Measurements from ENCODE around the gene CYB5A. TPM values are rescaled to one million over a fixed set of nuclear protein-coding genes. Genes with fewer than 3 reads are reported as not detected.
"Not testable (repeated sequence)": the region's sequence is repeated elsewhere in the genome, so short reads cannot be mapped to it uniquely, and the experiment has no call there.

CYB5A gene, protein sequence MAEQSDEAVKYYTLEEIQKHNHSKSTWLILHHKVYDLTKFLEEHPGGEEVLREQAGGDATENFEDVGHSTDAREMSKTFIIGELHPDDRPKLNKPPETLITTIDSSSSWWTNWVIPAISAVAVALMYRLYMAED
- total RNA-seq (2014; rRNA removed; shearing (Covaris generic)): not detected in 2 replicates

DNA sequence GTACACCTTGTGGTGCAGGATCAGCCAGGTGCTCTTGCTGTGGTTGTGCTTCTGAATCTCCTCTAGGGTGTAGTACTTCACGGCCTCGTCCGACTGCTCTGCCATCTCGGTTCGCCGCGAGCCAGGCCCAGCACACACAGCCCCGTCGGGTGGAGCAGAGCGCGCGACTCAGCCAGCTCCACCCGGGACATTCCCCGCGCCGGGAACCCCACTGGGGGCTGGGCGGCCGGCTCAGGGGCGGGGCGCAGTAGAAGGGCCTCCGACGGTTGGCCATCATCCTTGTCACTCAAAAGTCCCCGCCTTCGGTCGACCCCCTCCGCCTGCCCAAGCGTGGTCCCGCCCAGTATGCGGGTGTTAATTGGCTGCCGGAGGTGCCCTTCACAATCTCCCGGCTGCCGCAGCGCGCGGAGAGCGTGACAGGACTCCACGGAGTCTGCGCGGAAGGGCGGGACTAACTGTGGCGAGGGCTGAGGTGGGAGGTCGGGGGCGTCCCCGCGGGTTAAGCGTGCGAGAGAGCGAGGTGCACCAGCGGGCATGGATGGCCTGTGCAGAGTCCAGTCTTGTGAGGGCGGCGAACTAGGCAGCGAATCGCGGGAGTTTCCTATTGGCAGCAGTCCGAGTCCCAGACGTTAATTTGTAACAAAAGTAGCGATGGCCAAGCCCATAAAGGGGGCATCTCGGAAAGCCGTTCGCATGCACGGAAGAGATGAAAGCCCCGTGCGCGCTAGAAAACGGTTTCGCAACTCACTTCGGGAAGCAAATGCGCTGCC is at the start of gene CYB5A:
TSS of gene CYB5A (minus strand) at position 193 of the 770 bp plus-strand sequence. CDS start at position 105, 88 bp downstream.
- in situ Hi-C loops (cut with HindIII; ENCODE audit: low sequenced_read_pairs): no loop called here
- peak; percentile 98 for DNase-seq (ENCODE audit: low spot score)

DNA sequence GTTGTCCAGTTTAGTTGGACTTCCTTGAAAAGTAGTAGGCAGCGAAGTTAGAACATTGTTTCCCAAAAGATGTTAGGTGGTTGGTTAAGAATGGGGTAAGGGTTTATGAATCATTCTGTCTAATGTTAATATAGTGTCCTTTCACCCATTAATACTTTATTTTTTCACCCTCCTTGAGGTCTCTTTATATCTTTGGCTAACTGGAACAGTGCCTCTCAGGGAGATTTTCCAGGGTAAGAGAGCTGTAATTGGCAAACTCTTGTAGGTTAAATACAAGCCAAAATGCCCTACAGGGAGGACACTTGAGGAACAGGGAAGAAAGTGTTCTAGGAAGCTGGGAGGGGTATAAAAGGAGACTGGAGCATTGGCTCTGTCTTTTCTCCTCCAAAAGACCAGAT is 46.1 kb upstream of the CYB5A start:
- in situ Hi-C loops (cut with HindIII; ENCODE audit: low sequenced_read_pairs): no loop called here
- DNase-seq (ENCODE audit: low spot score): no peak

DNA sequence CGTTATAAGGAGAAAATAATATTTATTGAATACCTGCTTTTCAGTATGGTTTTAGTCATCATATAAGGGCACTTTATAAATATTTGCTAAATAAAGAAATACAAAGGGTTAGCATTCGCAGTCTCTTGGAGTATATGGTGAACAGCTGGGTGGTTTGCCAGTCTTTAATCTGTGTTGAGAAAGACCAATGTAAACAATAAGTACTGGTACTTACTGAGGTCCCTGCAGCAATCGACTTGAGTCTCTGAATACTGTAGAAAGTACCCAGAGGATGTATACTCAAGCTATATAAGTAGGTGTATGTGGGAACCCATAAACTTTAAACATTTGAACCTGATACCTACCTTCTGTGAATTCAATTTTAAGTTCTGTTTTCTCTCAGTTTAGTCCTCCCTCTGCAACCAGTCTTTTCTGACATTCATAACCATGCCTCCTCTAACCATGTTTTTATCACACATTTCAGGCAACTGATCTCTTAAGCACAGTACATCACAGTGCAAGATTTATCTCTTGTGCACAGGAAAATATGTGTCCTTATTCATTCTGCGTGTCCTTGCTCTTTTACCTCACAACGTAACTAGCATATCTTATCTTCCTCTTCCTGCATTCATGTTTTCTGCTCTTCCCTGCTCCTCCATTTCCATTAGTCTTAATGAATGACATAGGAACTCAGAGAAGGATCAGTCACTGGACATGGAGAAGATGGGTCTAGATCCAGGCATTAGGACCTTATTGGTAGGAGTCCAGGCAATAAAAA is 45.6 kb upstream of the CYB5A start:
- in situ Hi-C loops (cut with HindIII; ENCODE audit: low sequenced_read_pairs): no loop called here
- DNase-seq (ENCODE audit: low spot score): no peak

GRCh38 chr18:74336656-74337055 is 44.9 kb upstream of the CYB5A start:
- DNase-seq (ENCODE audit: low spot score): no peak
- in situ Hi-C loops (cut with HindIII; ENCODE audit: low sequenced_read_pairs): no loop called here

DNA sequence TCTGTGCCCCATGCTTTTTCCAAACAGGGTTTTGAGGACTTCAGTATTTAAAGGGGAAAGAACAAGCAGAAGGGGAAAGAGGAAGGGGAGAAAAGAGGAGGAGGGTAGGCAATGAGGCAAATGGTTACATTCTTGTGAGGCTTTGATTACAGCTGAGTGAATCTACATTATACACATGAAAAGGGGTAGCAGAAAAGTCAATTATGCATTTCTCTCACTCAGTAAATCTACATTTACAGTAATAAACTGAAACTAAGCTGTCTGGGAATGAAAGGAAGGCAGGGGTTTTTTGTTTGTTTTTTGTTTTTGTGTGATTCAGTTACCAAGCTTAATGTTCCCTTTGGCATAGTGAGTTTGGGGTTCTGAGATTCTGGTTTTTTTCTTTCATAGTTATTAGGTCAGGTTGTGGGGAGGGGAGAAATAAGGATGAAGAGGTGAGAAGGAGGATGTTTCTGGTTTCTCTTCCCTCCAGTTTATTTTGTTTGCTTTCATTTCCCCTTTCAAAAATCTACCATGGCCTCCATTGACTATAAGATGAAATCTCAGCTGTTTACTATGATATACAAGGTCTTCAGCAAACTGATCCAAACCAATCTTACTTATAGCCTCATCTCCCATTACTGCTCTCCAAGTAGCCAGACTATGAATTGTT is 42.6 kb upstream of the CYB5A start:
- in situ Hi-C loops (cut with HindIII; ENCODE audit: low sequenced_read_pairs): no loop called here

DNA sequence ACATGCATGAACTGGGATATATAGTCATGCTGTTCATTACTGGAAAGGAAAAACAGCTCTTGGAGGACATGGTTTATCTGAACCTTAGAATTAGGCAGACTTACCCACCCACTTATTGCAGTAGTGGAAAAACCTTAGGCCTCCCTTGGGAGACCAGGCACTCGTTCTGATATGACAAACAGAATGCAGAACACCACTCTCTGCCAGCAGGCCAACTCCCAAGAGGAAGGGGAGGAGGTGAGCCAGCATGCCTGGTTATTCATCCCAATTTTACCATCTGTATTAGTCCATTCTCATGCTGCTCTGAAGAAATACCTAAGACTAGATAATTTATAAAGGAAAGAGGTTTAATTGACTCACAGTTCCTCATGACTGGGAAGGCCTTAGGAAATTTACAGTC is 41.3 kb upstream of the CYB5A start:
- DNase-seq (ENCODE audit: low spot score): no peak
- in situ Hi-C loops (cut with HindIII; ENCODE audit: low sequenced_read_pairs): no loop called here

More for the DNA sequence above, 42.6 kb upstream of the CYB5A start:
- no peak for DNase-seq (ENCODE audit: low spot score)

GRCh38 chr18:74331404-74331803 is 39.6 kb upstream of the CYB5A start:
- in situ Hi-C loops (cut with HindIII; ENCODE audit: low sequenced_read_pairs): no loop called here
- peak; percentile 71 for DNase-seq (ENCODE audit: low spot score)

GRCh38 chr18:74329688-74330205 is 38.0 kb upstream of the CYB5A start:
- in situ Hi-C loops (cut with HindIII; ENCODE audit: low sequenced_read_pairs): no loop called here
- DNase-seq (ENCODE audit: low spot score): no peak

DNA sequence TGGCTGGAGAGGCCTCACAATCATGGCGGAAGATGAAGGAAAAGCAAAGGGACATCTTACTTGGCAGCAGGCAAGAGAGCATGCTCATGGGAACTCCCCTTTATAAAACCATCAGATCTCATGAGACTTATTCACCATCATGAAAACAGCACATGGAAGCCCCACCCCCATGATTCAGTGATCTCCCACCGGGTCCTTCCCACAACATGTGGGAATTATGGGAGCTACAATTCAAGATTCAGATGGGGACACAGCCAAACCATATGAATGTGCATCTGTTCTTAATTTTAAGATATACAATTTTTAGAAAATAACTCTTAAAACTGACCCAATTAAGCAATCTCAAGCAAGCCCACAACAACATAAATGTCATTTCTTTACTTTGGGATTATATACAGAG is 36.4 kb upstream of the CYB5A start:
- in situ Hi-C loops (cut with HindIII; ENCODE audit: low sequenced_read_pairs): no loop called here
- no peak for DNase-seq (ENCODE audit: low spot score)

- DNase-seq (ENCODE audit: low spot score); in situ Hi-C loops (cut with HindIII; ENCODE audit: low sequenced_read_pairs): not testable (repeated sequence)
Measured at GRCh38 chr18:74326791-74327190, 35.0 kb upstream of the CYB5A start.

DNA sequence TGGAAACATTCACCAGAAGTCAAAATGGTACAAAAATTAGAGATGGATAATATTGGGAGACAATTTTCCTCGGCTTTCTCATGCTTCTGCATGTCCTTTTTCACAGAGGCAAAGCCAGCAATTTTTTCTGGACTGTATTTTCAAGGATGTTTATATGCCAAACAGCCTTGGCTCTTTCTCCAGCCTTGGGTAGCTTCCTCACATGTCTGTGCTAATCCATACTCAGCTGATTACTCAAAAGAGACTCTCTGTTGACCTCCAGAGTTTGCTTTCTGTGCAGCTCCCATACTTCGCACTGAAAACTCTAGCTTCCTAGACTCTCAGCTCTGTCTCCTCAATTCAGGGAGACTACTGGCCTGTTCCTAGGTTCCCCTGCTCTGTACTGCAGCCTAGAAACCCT is 34.5 kb upstream of the CYB5A start:
- in situ Hi-C loops (cut with HindIII; ENCODE audit: low sequenced_read_pairs): no loop called here

GRCh38 chr18:74316257-74317170 is 24.8 kb upstream of the CYB5A start:
- in situ Hi-C loops (cut with HindIII; ENCODE audit: low sequenced_read_pairs): no loop called here
- no peak for DNase-seq (ENCODE audit: low spot score)

More for the DNA sequence above, 34.5 kb upstream of the CYB5A start:
- no peak for DNase-seq (ENCODE audit: low spot score)

DNA sequence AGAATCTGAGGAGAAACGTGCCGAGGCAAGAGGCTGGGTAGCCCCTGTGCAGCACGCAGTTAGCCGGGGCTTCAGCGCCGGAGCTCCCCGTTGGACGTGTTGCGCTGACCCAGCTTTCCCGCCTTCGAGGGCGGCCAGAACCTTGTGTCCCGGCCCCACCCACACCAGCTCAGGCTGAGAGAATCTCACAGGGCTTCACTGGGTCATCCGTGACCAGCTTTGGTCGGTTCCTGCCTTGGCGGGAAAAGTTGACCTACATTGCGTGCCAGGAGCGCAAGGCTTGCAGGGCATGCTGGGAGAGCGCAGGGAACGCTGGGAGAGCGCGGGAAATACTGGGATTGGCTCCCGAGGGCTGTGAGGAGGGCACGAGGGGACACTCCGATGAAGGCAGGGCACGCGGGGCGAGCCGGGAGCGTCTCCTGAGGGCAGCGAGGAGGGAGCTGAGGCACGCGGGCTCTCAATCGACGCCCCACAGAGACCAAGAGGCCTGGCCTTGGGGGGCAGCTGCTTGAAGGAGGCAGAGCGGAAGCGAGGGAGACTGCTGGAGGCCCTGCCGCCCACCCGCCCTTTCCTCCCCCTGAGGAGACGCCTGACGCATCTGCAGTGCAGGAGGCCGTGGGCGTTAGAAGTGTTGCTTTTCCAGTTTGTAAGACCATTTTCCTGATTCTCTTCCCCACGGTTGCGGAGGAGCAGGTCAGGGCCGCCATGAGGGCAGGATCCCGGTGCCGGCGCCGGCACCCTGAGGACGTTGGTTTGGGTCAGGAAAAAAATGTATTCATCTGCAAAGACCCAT is 23.9 kb upstream of the CYB5A start, which contains the start of gene C18orf63:
TSS of gene C18orf63 (plus strand) at position 376 of the 793 bp plus-strand sequence. CDS start 2,027 bp downstream, outside the sequence.
- in situ Hi-C loops (cut with HindIII; ENCODE audit: low sequenced_read_pairs): no loop called here
- DNase-seq (ENCODE audit: low spot score): no peak

DNA sequence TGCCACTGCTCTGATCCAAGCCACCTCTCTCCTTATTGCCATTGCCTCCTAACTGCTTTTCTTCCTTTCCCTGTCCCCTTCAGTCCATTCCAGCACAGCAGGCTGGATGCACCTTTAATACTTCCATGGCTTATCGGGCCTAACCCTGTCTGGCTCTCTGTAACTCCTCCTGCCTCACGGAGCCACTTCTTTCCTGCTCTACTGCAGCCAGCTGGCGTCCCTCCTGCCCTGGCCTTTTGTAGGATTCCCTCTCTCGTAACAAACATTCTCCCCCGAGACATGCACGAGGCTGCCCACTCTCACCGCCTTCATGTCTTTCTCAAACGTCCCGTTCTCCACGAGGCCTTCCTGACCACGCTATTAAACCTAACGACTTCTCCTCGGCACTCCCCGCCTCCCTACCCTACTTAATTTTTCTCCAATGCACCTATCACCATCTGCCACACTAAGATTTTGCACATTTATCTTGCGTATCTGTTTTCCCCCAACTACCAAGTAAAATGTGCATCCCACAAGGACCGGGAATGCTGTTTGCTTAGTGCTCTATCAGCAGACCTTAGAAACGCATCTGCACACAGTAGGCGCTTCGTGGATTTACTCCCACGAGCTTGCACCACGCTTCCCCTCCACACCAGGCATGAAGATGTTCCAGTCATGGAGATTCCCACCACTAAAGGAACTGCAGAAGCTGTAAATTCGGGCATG is 23.1 kb upstream of the CYB5A start:
- in situ Hi-C loops (cut with HindIII; ENCODE audit: low sequenced_read_pairs): no loop called here
- no peak for DNase-seq (ENCODE audit: low spot score)

DNA sequence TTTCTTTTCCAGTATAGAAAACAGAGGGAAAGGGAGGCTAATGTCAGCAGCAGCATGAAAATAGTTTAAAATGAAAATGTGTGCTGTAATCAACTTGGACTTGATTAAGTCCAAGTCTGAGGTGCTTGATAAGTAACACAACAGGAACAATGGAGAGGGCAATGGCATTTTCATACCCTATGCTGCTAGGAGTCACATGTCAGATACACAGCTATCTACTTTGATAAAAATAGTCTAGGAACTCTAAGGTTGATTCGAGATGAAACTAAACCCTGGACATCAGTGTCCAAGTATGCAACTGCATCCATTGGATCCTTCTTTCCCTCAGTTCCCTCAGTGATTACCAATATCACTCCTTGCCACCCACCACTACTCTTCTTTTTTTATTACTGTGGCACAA is 19.2 kb upstream of the CYB5A start:
- in situ Hi-C loops (cut with HindIII; ENCODE audit: low sequenced_read_pairs): no loop called here
- no peak for DNase-seq (ENCODE audit: low spot score)

DNA sequence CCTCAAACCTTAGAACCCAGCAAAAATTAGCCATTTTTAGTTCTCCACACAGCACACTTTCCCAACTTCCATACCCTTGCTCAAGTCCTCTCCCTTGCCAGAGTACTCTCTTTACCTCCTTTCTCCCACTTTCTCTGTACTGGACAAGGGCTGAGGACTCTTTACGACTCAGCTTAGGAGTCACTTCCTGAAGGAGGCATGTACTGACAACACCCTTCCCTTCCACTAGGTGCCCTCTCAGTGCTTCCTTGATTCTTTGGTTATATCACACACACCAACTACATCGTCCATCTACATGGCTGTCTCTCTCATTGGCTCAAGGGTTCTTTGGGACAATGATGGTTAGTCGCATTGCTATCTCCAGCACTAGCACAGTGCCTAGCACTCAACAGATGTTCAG is 18.6 kb upstream of the CYB5A start:
- in situ Hi-C loops (cut with HindIII; ENCODE audit: low sequenced_read_pairs): no loop called here
- no peak for DNase-seq (ENCODE audit: low spot score)

- in situ Hi-C loops (cut with HindIII; ENCODE audit: low sequenced_read_pairs): no loop called here
- DNase-seq (ENCODE audit: low spot score): no peak
Measured at GRCh38 chr18:74303936-74304335, 12.2 kb upstream of the CYB5A start.
